ENCODE data around the gene ZNF816.
A peak's percentile ranks its signal among the peaks of the same experiment; 100 is the strongest.
"Not testable (repeated sequence)": the region's sequence is repeated elsewhere in the genome, so short reads cannot be mapped to it uniquely, and the experiment has no call there.

The ZNF816 gene

GRCh38 chr19:52935434-52935833, 27.2 kb downstream of the ZNF816 start:
- peak; percentile 30 for DNase-seq (ENCODE audit: low read depth, low spot score)

GRCh38 chr19:52924641-52925040, 38.0 kb downstream of the ZNF816 start:
- not testable (repeated sequence) for DNase-seq (ENCODE audit: low read depth, low spot score)

GRCh38 chr19:52923778-52924593, 38.7 kb downstream of the ZNF816 start:
- DNase-seq (ENCODE audit: low read depth, low spot score): peak; percentile 89

- peak; percentile 91 for DNase-seq (ENCODE audit: low read depth, low spot score)
Observed at GRCh38 chr19:52922841-52923777, 39.6 kb downstream of the ZNF816 start, which contains the start of gene ZNF888. Gene ZNF888 (minus strand): TSS chr19:52923428. CDS start chr19:52917873, 5,555 bp downstream.

GRCh38 chr19:52917531-52917930, 45.1 kb downstream of the ZNF816 start:
- DNase-seq (ENCODE audit: low read depth, low spot score): no peak

GRCh38 chr19:52910648-52911047, 52.0 kb downstream of the ZNF816 start:
- DNase-seq (ENCODE audit: low read depth, low spot score): no peak

- DNase-seq (ENCODE audit: low read depth, low spot score): peak; percentile 21
Observed at GRCh38 chr19:52904052-52904780, 58.5 kb downstream of the ZNF816 start.

- no peak for DNase-seq (ENCODE audit: low read depth, low spot score)
Observed at GRCh38 chr19:52901842-52902241, 60.8 kb downstream of the ZNF816 start.

Measured in ELF-1 (cell line).